ENCODE data around the gene AIPL1.
"Not testable (repeated sequence)": the region's sequence is repeated elsewhere in the genome, so short reads cannot be mapped to it uniquely, and the experiment has no call there.

Gene AIPL1, protein sequence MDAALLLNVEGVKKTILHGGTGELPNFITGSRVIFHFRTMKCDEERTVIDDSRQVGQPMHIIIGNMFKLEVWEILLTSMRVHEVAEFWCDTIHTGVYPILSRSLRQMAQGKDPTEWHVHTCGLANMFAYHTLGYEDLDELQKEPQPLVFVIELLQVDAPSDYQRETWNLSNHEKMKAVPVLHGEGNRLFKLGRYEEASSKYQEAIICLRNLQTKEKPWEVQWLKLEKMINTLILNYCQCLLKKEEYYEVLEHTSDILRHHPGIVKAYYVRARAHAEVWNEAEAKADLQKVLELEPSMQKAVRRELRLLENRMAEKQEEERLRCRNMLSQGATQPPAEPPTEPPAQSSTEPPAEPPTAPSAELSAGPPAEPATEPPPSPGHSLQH

DNA sequence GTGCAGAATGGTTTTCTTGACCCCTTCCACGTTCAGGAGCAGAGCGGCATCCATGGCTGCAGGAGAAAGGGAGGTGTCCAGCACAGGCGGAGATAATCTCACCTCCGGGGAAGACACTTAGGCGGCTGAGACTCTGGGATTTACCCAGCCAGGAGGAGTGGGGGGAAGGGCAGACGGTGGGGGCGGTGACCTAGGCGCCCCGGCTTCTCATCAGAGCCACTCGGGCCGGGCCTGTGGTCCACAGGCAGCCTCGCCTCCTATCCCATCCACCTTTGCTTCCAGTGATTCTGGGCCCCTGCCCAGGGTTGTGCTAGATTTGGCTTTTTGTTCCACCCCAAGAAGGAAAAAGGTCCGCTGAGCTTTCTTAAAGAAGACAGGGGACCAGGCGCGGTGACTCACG is at the start of gene AIPL1:
Gene AIPL1 (minus strand): TSS at position 71 of the 400 bp plus-strand sequence. CDS start 17 bp downstream, at position 54.
- no peak for DNase-seq

DNA sequence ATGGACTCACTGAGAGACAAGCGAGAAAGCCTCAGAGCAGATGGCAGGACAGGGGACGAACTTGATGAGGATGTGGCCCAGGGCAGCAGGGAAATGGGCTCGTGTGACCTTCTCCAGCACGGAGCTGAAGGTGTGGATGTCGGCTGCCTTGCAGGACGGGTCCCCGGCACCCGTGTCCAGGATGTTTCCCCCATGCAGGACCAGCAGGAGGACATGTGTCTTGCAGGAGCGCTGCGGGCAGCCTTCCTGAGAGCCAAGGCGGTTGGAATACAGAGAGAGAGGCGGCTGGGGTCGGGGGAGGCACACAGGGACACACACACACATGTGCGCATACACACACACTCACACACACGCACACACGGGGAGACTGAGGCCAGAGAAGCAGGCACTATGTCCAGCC is 48.6 kb upstream of the AIPL1 start:
- DNase-seq: no peak

GRCh38 chr17:6482796-6483195 is 47.9 kb upstream of the AIPL1 start:
- DNase-seq: not testable (repeated sequence)

GRCh38 chr17:6482105-6482455 is 47.2 kb upstream of the AIPL1 start:
- no peak for DNase-seq

GRCh38 chr17:6480303-6480675 is 45.4 kb upstream of the AIPL1 start:
- DNase-seq: no peak

DNA sequence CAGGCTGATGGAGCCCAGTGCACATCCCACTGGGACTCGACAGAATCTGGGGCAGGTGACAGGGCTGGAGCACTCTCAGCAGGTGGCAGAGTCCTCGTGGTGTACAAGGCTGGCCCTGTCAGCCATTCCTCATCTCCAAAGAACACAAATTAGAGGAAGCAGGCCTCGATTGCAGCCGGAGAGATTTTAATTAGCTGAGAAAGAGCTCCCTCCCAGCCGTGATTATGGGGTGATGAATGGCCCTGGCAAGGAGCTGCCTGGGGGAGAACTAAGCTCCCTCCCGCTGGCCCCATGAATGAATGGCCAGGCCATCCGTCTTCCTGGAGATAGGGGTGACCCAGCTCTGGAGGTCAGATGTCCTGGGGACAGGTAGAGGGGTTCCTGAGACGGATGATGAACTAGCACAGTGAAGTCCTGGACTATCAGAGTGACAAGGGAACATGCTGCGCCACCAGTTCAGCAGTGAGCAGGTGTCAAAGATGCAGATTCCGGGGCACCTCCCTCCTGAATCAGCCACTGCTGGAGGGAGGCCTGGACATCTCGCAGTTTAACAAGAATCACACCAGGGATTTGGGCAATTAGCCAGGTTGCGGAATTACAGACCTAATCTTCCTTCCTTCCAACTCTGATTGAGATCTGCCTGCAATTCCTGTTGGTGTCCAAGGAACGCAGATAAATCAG is 44.8 kb upstream of the AIPL1 start:
- DNase-seq: no peak

GRCh38 chr17:6478486-6478885 is 43.6 kb upstream of the AIPL1 start:
- DNase-seq: no peak

- no peak for DNase-seq
Measured at GRCh38 chr17:6477831-6478383, 43.0 kb upstream of the AIPL1 start.

- no peak for DNase-seq
Measured at GRCh38 chr17:6476810-6477179, 41.9 kb upstream of the AIPL1 start.

- DNase-seq: no peak
Measured at GRCh38 chr17:6476076-6476809, 41.3 kb upstream of the AIPL1 start.

DNA sequence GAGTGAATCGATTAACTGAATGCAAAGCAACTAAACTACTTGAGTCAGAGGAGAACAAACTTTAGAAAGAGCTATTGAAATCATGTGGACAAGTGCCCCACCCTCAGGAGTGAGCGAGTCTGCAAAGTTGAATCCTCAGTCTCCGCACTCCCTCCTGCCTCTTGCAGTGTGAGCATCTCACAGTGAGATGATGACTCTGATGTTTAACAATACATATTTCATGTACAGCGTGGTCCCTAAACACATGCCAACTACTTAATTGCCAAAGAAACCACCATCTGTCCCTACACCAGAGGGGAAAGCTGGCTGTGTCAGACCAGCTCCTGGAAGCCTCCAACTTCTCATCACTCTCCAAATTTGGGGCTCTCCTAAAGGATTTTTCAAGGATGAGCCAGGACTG is 40.5 kb upstream of the AIPL1 start:
- DNase-seq: no peak

DNA sequence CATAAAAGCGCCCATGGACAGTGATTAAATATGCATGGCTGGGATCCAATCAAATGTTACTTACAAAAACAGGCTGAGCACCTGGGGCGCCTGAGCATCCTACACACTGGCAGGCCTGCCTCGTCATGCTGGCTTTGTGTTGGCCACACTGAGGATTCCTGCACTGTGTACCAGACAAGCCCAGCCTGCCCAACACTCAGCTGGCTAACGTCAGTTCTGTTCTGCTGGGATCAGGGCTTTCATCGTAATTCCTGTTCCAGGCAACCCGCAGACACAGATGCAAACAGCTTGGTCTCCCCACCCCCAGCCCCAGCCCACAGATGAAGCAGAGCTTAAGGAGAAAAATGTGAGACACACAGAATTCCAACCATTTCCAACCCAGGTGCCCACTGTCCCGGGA is 40.0 kb upstream of the AIPL1 start:
- no peak for DNase-seq

GRCh38 chr17:6474376-6474775 is 39.5 kb upstream of the AIPL1 start:
- no peak for DNase-seq

DNA sequence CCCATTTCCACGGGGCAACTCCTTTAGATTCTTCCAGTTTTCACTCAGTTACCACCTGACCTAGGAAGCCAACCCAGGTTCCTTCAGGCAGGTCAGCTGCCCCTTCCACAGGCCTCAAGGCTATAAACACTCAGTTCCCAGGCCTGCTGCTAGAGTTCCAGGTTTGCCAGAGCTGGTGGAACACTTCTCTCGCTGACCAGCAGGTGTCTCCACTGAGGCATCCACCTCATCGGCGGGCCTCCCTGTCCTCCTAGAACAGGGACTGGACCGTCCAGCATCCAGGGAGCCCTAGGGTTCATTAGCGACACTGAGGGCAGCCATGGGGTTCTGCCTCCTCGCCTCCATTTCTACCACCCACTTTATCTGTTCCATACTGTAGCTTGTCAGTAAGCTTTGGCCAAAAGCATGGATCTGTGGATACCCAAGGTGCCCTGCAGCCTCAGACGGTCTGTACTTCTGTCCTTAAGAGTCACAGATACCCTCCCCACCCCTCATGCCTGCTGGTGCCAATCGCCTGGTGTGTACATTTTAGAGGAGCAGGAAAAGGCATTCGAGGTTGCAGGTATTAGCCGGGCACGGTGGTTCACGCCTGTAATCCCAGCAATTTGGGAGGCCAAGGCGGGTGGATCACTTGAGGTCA is 38.3 kb upstream of the AIPL1 start:
- peak; percentile 24 for DNase-seq

- no peak for DNase-seq
Measured at GRCh38 chr17:6472517-6472916, 37.6 kb upstream of the AIPL1 start.

- peak; percentile 38 for DNase-seq
Measured at GRCh38 chr17:6471531-6472465, 36.9 kb upstream of the AIPL1 start.

GRCh38 chr17:6470751-6471521 is 36.0 kb upstream of the AIPL1 start:
- DNase-seq: no peak

- no peak for DNase-seq
Measured at GRCh38 chr17:6470146-6470718, 35.3 kb upstream of the AIPL1 start.

DNA sequence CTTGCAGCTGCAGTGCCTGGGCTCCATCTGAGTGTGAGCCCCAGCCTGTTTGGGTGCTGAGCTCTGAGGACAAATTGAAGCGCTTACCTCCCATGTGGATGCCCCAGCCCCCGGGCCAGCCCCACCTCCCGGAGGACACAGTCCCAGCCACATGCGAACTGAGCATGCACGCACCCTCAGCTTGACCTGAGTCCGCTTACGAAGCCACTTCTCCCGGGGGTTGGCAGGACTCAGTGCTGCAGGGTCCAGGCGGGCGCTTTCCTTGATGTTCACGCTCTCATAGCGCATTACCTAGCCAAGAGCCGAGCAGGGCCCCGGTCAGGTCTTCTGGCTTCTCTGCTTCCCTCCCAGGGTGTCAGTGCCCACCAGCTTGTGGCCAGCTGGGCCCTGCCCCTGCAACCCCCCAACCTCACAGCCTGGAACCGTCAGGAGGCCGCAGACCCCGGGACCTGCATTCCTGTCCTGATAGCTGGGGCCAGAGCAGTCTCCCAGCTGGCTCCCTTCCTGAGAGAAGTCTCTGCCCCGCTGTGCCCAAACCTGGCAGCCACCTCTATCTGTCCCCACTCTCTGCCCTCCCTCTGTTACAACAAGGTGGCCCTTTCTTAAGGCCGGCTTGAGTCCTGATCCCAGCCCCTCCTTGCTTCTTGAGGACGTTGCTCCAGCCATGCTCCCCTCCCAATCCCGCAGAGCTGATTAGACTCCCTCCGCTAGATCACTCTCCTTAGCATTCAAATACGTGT is 33.3 kb upstream of the AIPL1 start:
- DNase-seq: no peak

GRCh38 chr17:6467567-6467966 is 32.6 kb upstream of the AIPL1 start:
- no peak for DNase-seq
